Neural progenitor cell (in vitro differentiated cells): ENCODE results near the gene ASIC3. TPM values are rescaled to one million over a fixed set of nuclear protein-coding genes. Genes with fewer than 3 reads are reported as not detected.

Experiments used
- DNase-seq: peaks from one replicate; pipeline ENCODE4 v3.0.0-alpha.2; 2016; ENCODE audit warnings: low spot score
- H2AFZ ChIP-seq: fragments of 200-600 bp; sonication (generic); replicated peaks from 2 replicates; pipeline ENCODE4 v1.6.1; 2016; ENCODE audit warnings: antibody characterized with exemption
- H3F3A ChIP-seq: fragments of 200-600 bp; sonication (generic); 2 replicates; pipeline ENCODE4 v1.6.1; 2016; ENCODE audit warnings: antibody characterized with exemption, low read depth
- H3K27ac ChIP-seq: fragments of 200-600 bp; sonication (generic); 2 replicates; pipeline ENCODE4 v1.5.1; 2016; ENCODE audit warnings: mild to moderate bottlenecking
- H3K27me3 ChIP-seq: fragments of 200-600 bp; sonication (generic); 2 replicates; pipeline ENCODE4 v1.6.1; 2016; ENCODE audit warnings: mild to moderate bottlenecking, moderate library complexity
- H3K36me3 ChIP-seq: fragments of 200-600 bp; sonication (generic); 2 replicates; pipeline ENCODE4 v1.5.1; 2016
- H3K4me1 ChIP-seq: fragments of 200-600 bp; sonication (generic); 2 replicates; pipeline ENCODE4 v1.6.1; 2016; ENCODE audit warnings: mixed run types
- H3K4me2 ChIP-seq: fragments of 200-600 bp; sonication (generic); 2 replicates; pipeline ENCODE4 v1.6.1; 2016
- H3K4me3 ChIP-seq: fragments of 200-600 bp; sonication (generic); 2 replicates; pipeline ENCODE4 v1.5.1; 2016
- H3K79me2 ChIP-seq: fragments of 200-600 bp; sonication (generic); 2 replicates; pipeline ENCODE4 v1.6.1; 2016; ENCODE audit warnings: low read depth
- H3K9ac ChIP-seq: fragments of 200-600 bp; sonication (generic); 2 replicates; pipeline ENCODE4 v1.6.1; 2016
- H3K9me3 ChIP-seq: fragments of 200-600 bp; sonication (generic); 2 replicates; pipeline ENCODE4 v1.5.1; 2016; ENCODE audit warnings: low read depth
- H4K20me1 ChIP-seq: fragments of 200-600 bp; sonication (generic); 2 replicates; pipeline ENCODE4 v1.6.1; 2016; ENCODE audit warnings: low read depth
- H3K27ac Mint-ChIP-seq: 3 replicates; pipeline ENCODE4 v1.8.0; 2021; ENCODE audit warnings: mixed read lengths
- H3K27me3 Mint-ChIP-seq: 2 replicates; pipeline ENCODE4 v1.8.0; 2022; ENCODE audit warnings: low read depth, mild to moderate bottlenecking, inconsistent platforms, moderate library complexity, mixed read lengths; ENCODE audit not compliant: insufficient read depth
- H3K36me3 Mint-ChIP-seq: 3 replicates; pipeline ENCODE4 v1.8.0; 2021; ENCODE audit warnings: mixed read lengths
- H3K4me1 Mint-ChIP-seq: 3 replicates; pipeline ENCODE4 v1.8.0; 2021; ENCODE audit warnings: mixed read lengths
- H3K4me3 Mint-ChIP-seq: 3 replicates; pipeline ENCODE4 v1.8.0; 2021; ENCODE audit warnings: mild to moderate bottlenecking, moderate library complexity, mixed read lengths
- H3K9me3 Mint-ChIP-seq: 3 replicates; pipeline ENCODE4 v1.8.0; 2020; ENCODE audit warnings: mixed read lengths
- CTCF ChIP-seq: fragments of 200-600 bp; sonication (generic); IDR thresholded peaks from 2 replicates; pipeline ENCODE4 v1.5.1; 2017; ENCODE audit warnings: antibody characterized with exemption, mild to moderate bottlenecking
- EZH2 ChIP-seq: fragments of 200-600 bp; sonication (generic); IDR thresholded peaks from 2 replicates; pipeline ENCODE4 v1.6.1; 2017; ENCODE audit warnings: antibody characterized with exemption, mild to moderate bottlenecking, moderate library complexity
- EZH2phosphoT487 ChIP-seq: fragments of 200-600 bp; sonication (generic); IDR thresholded peaks from 2 replicates; pipeline ENCODE4 v1.6.1; 2017; ENCODE audit warnings: antibody characterized with exemption
- total RNA-seq: library from RNA; depleted of rRNA; stranded (reverse); fragments of >200 nt; gene quantifications from 2 replicates; pipeline ENCODE4 v1.2.3, GENCODE V29; 2015; ENCODE audit warnings: low replicate concordance

ASIC3 gene
- 1.6 TPM in 1 of 2 replicates, not detected in the other for total RNA-seq

DNA sequence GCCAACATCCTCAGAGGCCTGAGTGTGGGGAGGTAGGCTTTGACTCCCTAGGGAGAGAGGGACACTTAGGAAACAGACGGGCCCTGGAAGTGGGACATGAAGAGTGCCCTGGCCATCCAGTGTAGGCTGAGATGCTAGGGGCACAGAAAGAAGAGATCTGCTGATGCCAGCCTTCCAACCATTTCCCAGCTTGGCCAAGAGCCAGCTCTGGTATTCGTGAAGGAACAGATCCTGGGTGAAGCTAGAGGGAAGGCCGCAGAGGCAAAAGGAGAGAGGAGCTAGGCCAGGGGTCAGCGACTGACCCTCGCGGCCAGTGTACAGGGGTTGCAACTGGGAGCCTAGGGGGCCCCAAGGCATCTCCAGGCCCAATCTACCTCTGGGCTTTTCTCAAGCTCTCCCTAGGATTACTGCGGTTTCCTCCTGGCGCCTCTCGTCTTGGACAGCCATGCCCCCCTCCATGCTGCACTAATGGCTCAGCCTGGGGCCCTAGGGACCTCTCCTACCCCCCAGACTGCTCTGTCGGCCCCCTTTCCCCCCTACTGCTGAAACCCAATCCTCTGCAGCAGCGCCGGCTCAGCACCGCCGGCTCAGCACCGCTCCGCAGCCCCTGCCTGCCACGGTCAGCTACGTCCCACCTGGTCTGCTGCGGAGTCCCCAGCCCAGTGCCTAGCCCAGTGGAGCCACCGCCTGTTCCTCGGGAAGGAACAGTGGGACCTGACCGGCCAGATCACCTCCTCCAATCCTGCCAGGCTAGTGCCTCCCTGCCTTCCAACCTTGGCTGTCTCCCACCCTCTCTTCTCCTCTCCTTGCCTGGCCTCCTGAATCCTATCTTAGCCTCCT, at the start of gene ASIC3:
Gene ASIC3, plus strand, starts transcription at position 556 of the 840 bp plus-strand sequence. CDS start 355 bp downstream, outside the sequence.
- H3K9me3 Mint-ChIP-seq, result no peaks in the 10 kb centered on the region
- Histone ChIP-seq H3F3A (peaks cover 7% of the 10 kb centered on the region), H4K20me1 (peaks cover 34% of the 10 kb centered on the region), H3K9me3 (no peaks in the 10 kb centered on the region), H3K4me2 (no peak within 1 kb of the TSS), H3K9ac (no peak within 1 kb of the TSS), H3K27ac (no peak within 1 kb of the TSS), H3K79me2 (no peaks in the 10 kb centered on the region), H3K4me3 (no peak within 1 kb of the TSS), H3K27me3 (peaks cover 43% of the 10 kb centered on the region), H3K36me3 (no peaks in the 10 kb centered on the region), H2AFZ (no peak within 1 kb of the TSS), H3K4me1 (no peaks in the 10 kb centered on the region)
- H3K27ac Mint-ChIP-seq, result no peak within 1 kb of the TSS
- H3K4me3 Mint-ChIP-seq, result no peak within 1 kb of the TSS
- no peaks in the 10 kb centered on the region for H3K4me1 Mint-ChIP-seq
- TF ChIP-seq CTCF (no peak), EZH2 (no peak), EZH2phosphoT487 (no peak)
- H3K27me3 Mint-ChIP-seq, result peaks cover 10% of the 10 kb centered on the region
- DNase-seq, result no peak
- peaks cover 5% of the 10 kb centered on the region for H3K36me3 Mint-ChIP-seq

DNA sequence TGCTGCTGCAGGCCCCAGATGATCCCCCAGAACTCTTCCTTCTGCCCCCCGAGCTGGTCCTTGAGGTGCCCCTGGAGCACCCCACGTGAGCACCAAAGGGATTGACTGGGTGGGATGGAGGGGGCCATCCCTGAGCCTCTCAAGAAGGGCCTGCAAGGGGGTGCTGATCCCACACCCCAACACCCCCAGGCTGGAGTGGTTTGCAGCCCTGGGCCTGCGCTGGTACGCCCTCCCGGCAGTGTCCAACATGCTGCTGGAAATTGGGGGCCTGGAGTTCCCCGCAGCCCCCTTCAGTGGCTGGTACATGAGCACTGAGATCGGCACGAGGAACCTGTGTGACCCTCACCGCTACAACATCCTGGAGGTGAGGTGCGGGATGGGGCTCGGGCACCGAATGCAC, 49.3 kb upstream of the ASIC3 start:
- H3K4me3 Mint-ChIP-seq, result no peak overlapping the region
- H3K36me3 Mint-ChIP-seq, result no peaks in the 10 kb centered on the region
- no peak overlapping the region for H3K9ac ChIP-seq
- H3K4me1 Mint-ChIP-seq, result peaks cover 11% of the 10 kb centered on the region
- peaks cover 2% of the 10 kb centered on the region for H3K27me3 Mint-ChIP-seq
- H3K4me1 ChIP-seq, result peaks cover 15% of the 10 kb centered on the region
- H3K9me3 ChIP-seq, result no peaks in the 10 kb centered on the region
- H3K4me2 ChIP-seq, result no peak overlapping the region
- H3K27ac Mint-ChIP-seq, result no peak overlapping the region
- H3K4me3 ChIP-seq, result no peak overlapping the region
- no peaks in the 10 kb centered on the region for H3K9me3 Mint-ChIP-seq
- H3K27me3 ChIP-seq, result no peaks in the 10 kb centered on the region
- H3K27ac ChIP-seq, result no peak overlapping the region
- H3K79me2 ChIP-seq, result no peaks in the 10 kb centered on the region
- no peaks in the 10 kb centered on the region for H4K20me1 ChIP-seq
- no peak for TF ChIP-seq EZH2
- TF ChIP-seq EZH2phosphoT487, result no peak
- TF ChIP-seq CTCF, result no peak
- DNase-seq, result no peak
- no peaks in the 10 kb centered on the region for H3K36me3 ChIP-seq
- H3F3A ChIP-seq, result peaks cover 8% of the 10 kb centered on the region
- no peak overlapping the region for H2AFZ ChIP-seq

- H3K4me1 Mint-ChIP-seq, result peaks cover 8% of the 10 kb centered on the region
- no peak overlapping the region for H3K27ac ChIP-seq
- H3K27ac Mint-ChIP-seq, result no peak overlapping the region
- H3K27me3 Mint-ChIP-seq, result peaks cover 2% of the 10 kb centered on the region
- H3K9me3 Mint-ChIP-seq, result no peaks in the 10 kb centered on the region
- H3K36me3 Mint-ChIP-seq, result no peaks in the 10 kb centered on the region
- H3K4me2 ChIP-seq, result no peak overlapping the region
- H2AFZ ChIP-seq, result no peak overlapping the region
- no peaks in the 10 kb centered on the region for H3K79me2 ChIP-seq
- no peaks in the 10 kb centered on the region for H3K36me3 ChIP-seq
- DNase-seq, result no peak
- H3K4me3 ChIP-seq, result no peak overlapping the region
- no peaks in the 10 kb centered on the region for H3K27me3 ChIP-seq
- peaks cover 2% of the 10 kb centered on the region for H3F3A ChIP-seq
- H3K9me3 ChIP-seq, result no peaks in the 10 kb centered on the region
- no peak overlapping the region for H3K4me3 Mint-ChIP-seq
- H3K4me1 ChIP-seq, result peaks cover 8% of the 10 kb centered on the region
- H4K20me1 ChIP-seq, result no peaks in the 10 kb centered on the region
- TF ChIP-seq CTCF (no peak), EZH2 (no peak), EZH2phosphoT487 (no peak)
- no peak overlapping the region for H3K9ac ChIP-seq
Measured at GRCh38 chr7:150999497-151000230, 48.7 kb upstream of the ASIC3 start.
